GM12878 (cell line): ENCODE results near the gene LTN1. TPM values are rescaled to one million over a fixed set of nuclear protein-coding genes. Genes with fewer than 3 reads are reported as not detected.

Experiments used
- ATAC-seq: fragments of 200-7000 bp; cut with Tn5 transposase; 3 replicates; pipeline ENCODE4 v1.9.1; 2020; ENCODE audit warnings: mild to moderate bottlenecking, moderate library complexity
- BruUV-seq: library from RNA; stranded (reverse); fragments of 400-500 nt; replicated peaks from 2 replicates; lab custom pipeline; 2021; lab: Mats Ljungman, UMichigan
- CTCF ChIA-PET: fragments of 300-600 bp; sonication (Branson Sonifier 250); formaldehyde crosslinking; extraction: SDS; loops from one replicate; lab custom pipeline; 2021; ENCODE audit warnings: inconsistent platforms; lab: Yijun Ruan, JAX
- POLR2A ChIA-PET: fragments of 350-600 bp; formaldehyde crosslinking; extraction: SDS; loops from one replicate; lab custom pipeline; 2021; ENCODE audit warnings: inconsistent platforms; lab: Charles Lee
- RAD21 ChIA-PET: fragments of 300-600 bp; sonication (Branson Sonifier 250); formaldehyde crosslinking; loops from one replicate; lab custom pipeline; 2023; ENCODE audit warnings: antibody characterized with exemption; ENCODE audit not compliant: unreplicated experiment; lab: Charles Lee
- SMC1A ChIA-PET: fragments of 300-600 bp; sonication (Branson Sonifier 250); formaldehyde crosslinking; loops from one replicate; lab custom pipeline; 2023; ENCODE audit not compliant: unreplicated experiment, uncharacterized antibody; lab: Charles Lee
- DNase-seq: peaks from one replicate; pipeline ENCODE4 v3.0.0-alpha.2; 2011; ENCODE audit warnings: low read depth, low spot score
- FAIRE-seq: peaks from 3 replicates; lab custom pipeline; 2011; peaks lifted over from hg19 to GRCh38; lab: Jason Lieb, UNC
- H2AFZ ChIP-seq: 2 replicates; pipeline ENCODE4 v1.6.0; 2011; ENCODE audit warnings: low read depth, low read length, control low read depth; ENCODE audit not compliant: control insufficient read depth
- H3K27ac ChIP-seq: 2 replicates; pipeline ENCODE4 v1.5.1; 2011; ENCODE audit warnings: control low read depth; ENCODE audit not compliant: control insufficient read depth, insufficient read depth
- H3K27me3 ChIP-seq, 2 experiments: replicated peaks in 1 of 2; 2 replicates each; pipeline versions ENCODE4 v1.6.0 to v1.6.1; 2011; ENCODE audit warnings: low read length in 1 of 2; ENCODE audit not compliant: control insufficient read depth in 2 of 2, insufficient read depth in 2 of 2
- H3K36me3 ChIP-seq, 2 experiments: 2 replicates each; pipeline ENCODE4 v1.5.1; 2011; ENCODE audit warnings: low read length in 1 of 2; ENCODE audit not compliant: control insufficient read depth in 2 of 2, insufficient read depth in 2 of 2
- H3K4me1 ChIP-seq: 2 replicates; pipeline ENCODE4 v1.6.1; 2011; ENCODE audit warnings: mild to moderate bottlenecking, low read length, moderate library complexity, mixed read lengths; ENCODE audit not compliant: control insufficient read depth, insufficient read depth
- H3K4me2 ChIP-seq: 2 replicates; pipeline ENCODE4 v1.6.0; 2011; ENCODE audit warnings: control low read depth; ENCODE audit not compliant: control insufficient read depth, insufficient read depth
- H3K4me3 ChIP-seq: fragments of 200-600 bp; sonication (generic); 2 replicates; pipeline ENCODE4 v1.5.1; 2016
- H3K79me2 ChIP-seq: 2 replicates; pipeline ENCODE4 v1.6.0; 2011; ENCODE audit warnings: low read length; ENCODE audit not compliant: control insufficient read depth, insufficient read depth
- H3K9ac ChIP-seq: 2 replicates; pipeline ENCODE4 v1.8.0; 2011; ENCODE audit warnings: low read length, control low read depth, mixed read lengths; ENCODE audit not compliant: control insufficient read depth, insufficient read depth
- H3K9me3 ChIP-seq: replicated peaks from 3 replicates; pipeline ENCODE4 v1.5.1; 2011; ENCODE audit warnings: mild to moderate bottlenecking, low read length; ENCODE audit not compliant: control insufficient read depth, insufficient read depth
- H4K20me1 ChIP-seq: 2 replicates; pipeline ENCODE4 v1.6.0; 2011; ENCODE audit not compliant: control insufficient read depth, insufficient read depth
- BCLAF1 ChIP-seq: fragments of 450-650 bp; IDR thresholded peaks from 2 replicates; pipeline ENCODE4 v1.6.1; 2017; ENCODE audit warnings: antibody characterized with exemption, mild to moderate bottlenecking, moderate library complexity
- CBX3 ChIP-seq: fragments of 200-600 bp; sonication (generic); IDR thresholded peaks from 2 replicates; pipeline ENCODE4 v1.6.1; 2016; ENCODE audit warnings: low read depth, borderline replicate concordance
- ESRRA ChIP-seq: IDR thresholded peaks from 2 replicates; pipeline ENCODE4 v1.6.1; 2012; ENCODE audit warnings: mild to moderate bottlenecking, low read length, improper control_type of control experiment
- FOS ChIP-seq: IDR thresholded peaks from 3 replicates; pipeline ENCODE4 v1.6.1; 2011; ENCODE audit warnings: borderline replicate concordance; ENCODE audit not compliant: insufficient read length; ENCODE audit errors: extremely low read depth
- FOXM1 ChIP-seq: IDR thresholded peaks from 2 replicates; pipeline ENCODE4 v1.6.1; 2012; ENCODE audit warnings: low read depth, mild to moderate bottlenecking, inconsistent platforms, low read length, moderate library complexity
- NBN ChIP-seq: fragments of 450-650 bp; IDR thresholded peaks from 2 replicates; pipeline ENCODE4 v1.6.1; 2016
- RAD51 ChIP-seq: fragments of 450-650 bp; IDR thresholded peaks from 2 replicates; pipeline ENCODE4 v1.6.1; 2016; ENCODE audit warnings: moderate library complexity, mild to moderate bottlenecking, inconsistent platforms
- RELB ChIP-seq: fragments of 450-650 bp; IDR thresholded peaks from 2 replicates; pipeline ENCODE4 v1.6.1; 2017; ENCODE audit warnings: low read depth, mild to moderate bottlenecking, moderate library complexity
- RUNX3 ChIP-seq: IDR thresholded peaks from 2 replicates; pipeline ENCODE4 v1.6.1; 2012; ENCODE audit warnings: low read length, inconsistent platforms
- SREBF1 ChIP-seq: IDR thresholded peaks from 2 replicates; pipeline ENCODE4 v1.6.1; 2012; ENCODE audit warnings: mild to moderate bottlenecking, low read length
- SUZ12 ChIP-seq: fragments of 200-600 bp; sonication (generic); IDR thresholded peaks from one replicate; pipeline ENCODE4 v1.6.1; 2018; ENCODE audit warnings: antibody characterized with exemption, mild to moderate bottlenecking; ENCODE audit not compliant: unreplicated experiment
- TAF1 ChIP-seq: IDR thresholded peaks from 2 replicates; pipeline ENCODE4 v1.6.1; 2011; ENCODE audit warnings: mild to moderate bottlenecking, low read depth, low read length, borderline replicate concordance
- TBL1XR1 ChIP-seq: IDR thresholded peaks from 2 replicates; pipeline ENCODE4 v1.6.1; 2012; ENCODE audit warnings: low read depth, low read length, improper control_type of control experiment
- YBX1 ChIP-seq: fragments of 450-650 bp; IDR thresholded peaks from 2 replicates; pipeline ENCODE4 v1.6.1; 2016; ENCODE audit warnings: antibody characterized with exemption
- ZBED1 ChIP-seq: IDR thresholded peaks from 2 replicates; pipeline ENCODE4 v1.6.1; 2016; ENCODE audit warnings: borderline replicate concordance
- ZNF687 ChIP-seq: fragments of 450-650 bp; IDR thresholded peaks from 2 replicates; pipeline ENCODE4 v1.6.1; 2017; ENCODE audit warnings: mild to moderate bottlenecking, moderate library complexity
- WGBS: methylation state at CpG from one replicate; pipeline ENCODE4 v1.1.6; 2016; ENCODE audit warnings: low lambda C conversion rate; ENCODE audit not compliant: insufficient replicate concordance, insufficient coverage; ENCODE audit errors: missing lambda C conversion rate; 5-methylcytosine and 5-hydroxymethylcytosine counted together
- in situ Hi-C: fragments of 300-500 bp; cut with MboI; formaldehyde crosslinking; loops from 9 replicates; pipeline ENCODE4 v1.14.3; 2018; ENCODE audit warnings: mixed read lengths
- intact Hi-C: fragments of 100-400 bp; cut with micrococcal nuclease; formaldehyde crosslinking; loops from one replicate; pipeline ENCODE4 v1.14.2; 2022; ENCODE audit not compliant: unreplicated experiment
- polyA plus RNA-seq, 11 experiments: library from polyadenylated mRNA; depleted of rRNA in 4 of 11; unstranded in 6 of 11; stranded (reverse) in 5 of 11; fragments of >200 nt; fragmentation: Nextera tagmentation in 4 of 11; fragmentation: Illumina TruSeq in 1 of 11; extraction: Ambion mirVana in 4 of 11; extraction: Trizol in 1 of 11; gene quantifications; 1 replicate in 1 of 11; 2 replicates in 10 of 11; pipeline versions ENCODE4 v1.2.1 to v1.2.3, GENCODE V29; 2011 to 2016; ENCODE audit warnings: inconsistent platforms in 2 of 11, missing spikeins in 2 of 11, low read depth in 1 of 11
- total RNA-seq, 4 experiments: library from RNA; depleted of rRNA in 3 of 4; stranded (reverse); fragments of >200 nt in 3 of 4; fragmentation: Illumina TruSeq in 1 of 4; extraction: Trizol in 1 of 4; gene quantifications; 2 replicates each; pipeline versions ENCODE4 v1.2.1 to v1.2.3, GENCODE V29; 2013 to 2021

Gene LTN1
- total and polyA plus RNA-seq, 10 of the 15 experiments (the other 5 are each of a cell fraction or from before 2014, with no cell fraction given), result 3.5 to 17.3 (median 12.3) TPM

GRCh38 chr21:29022166-29022565 is 29.5 kb upstream of the LTN1 start:
- ChIA-PET POLR2A (interaction anchor here (0.6 to 4.6 kb wide), 5 partner anchors 29 to 58 kb away, joined by 3 to 22 read pairs (median 3); partner anchors contain the start of gene LTN1), RAD21 (interaction anchor here (0.7 to 1.6 kb wide), 2 partner anchors 20 to 279 kb away, joined by 3 to 4 read pairs; no protein-coding TSS in a partner anchor), CTCF (interaction anchor here (0.6 to 0.7 kb wide), 2 partner anchors 83 to 293 kb away, joined by 3 read pairs; no protein-coding TSS in a partner anchor), SMC1A (interaction anchor here (1.4 to 1.7 kb wide), 2 partner anchors 45 to 54 kb away, joined by 3 to 4 read pairs; no protein-coding TSS in a partner anchor)
- intact Hi-C loops (loop anchor here (5.0 kb wide), 1 partner anchor 50 kb away; the partner anchor contains the start of gene CCT8), in situ Hi-C loops (no loop called here)
- H3K79me2 ChIP-seq, result peaks cover 50% of the 10 kb centered on the region
- 84% methylated on average over 4 of the region's 4 CpGs for WGBS
- no peak overlapping the region for H3K9ac ChIP-seq
- H3K27me3 ChIP-seq, result no peaks in the 10 kb centered on the region
- H3K4me2 ChIP-seq, result no peak overlapping the region
- ATAC-seq (no peak), FAIRE-seq (no peak), DNase-seq (no peak)
- no peak overlapping the region for H2AFZ ChIP-seq
- H3K27ac ChIP-seq, result no peak overlapping the region
- no peaks in the 10 kb centered on the region for H3K9me3 ChIP-seq
- TF ChIP-seq ESRRA (no peak), FOS (no peak), YBX1 (no peak), ZNF687 (no peak), BCLAF1 (no peak), RELB (no peak), RAD51 (no peak), ZBED1 (no peak), FOXM1 (no peak), NBN (no peak), CBX3 (no peak), TBL1XR1 (no peak), SUZ12 (no peak), SREBF1 (no peak), TAF1 (no peak), RUNX3 (no peak)
- peaks cover 6% of the 10 kb centered on the region; the same call in 1 of the 2 replicates for H3K4me1 ChIP-seq
- H3K4me3 ChIP-seq, result no peak overlapping the region
- no peaks in the 10 kb centered on the region for H4K20me1 ChIP-seq
- H3K36me3 ChIP-seq, result no peaks in the 10 kb centered on the region
- no TSS peak for BruUV-seq
